Femur (tissue), 1 donor: ENCODE data around the gene SLC1A2.

Experiments
- DNase-seq: peaks from one replicate; pipeline ENCODE4 v3.0.0-alpha.2; 2017

Gene SLC1A2

GRCh38 chr11:35323076-35323868, 96.1 kb downstream of the SLC1A2 start:
- no peak for DNase-seq

GRCh38 chr11:35322318-35322979, 96.9 kb downstream of the SLC1A2 start:
- no peak for DNase-seq

GRCh38 chr11:35321532-35322317, 97.6 kb downstream of the SLC1A2 start:
- DNase-seq: no peak

- DNase-seq: no peak
Observed at GRCh38 chr11:35321111-35321510, 98.2 kb downstream of the SLC1A2 start.

GRCh38 chr11:35318977-35319925, 100.1 kb downstream of the SLC1A2 start:
- DNase-seq: no peak

DNA sequence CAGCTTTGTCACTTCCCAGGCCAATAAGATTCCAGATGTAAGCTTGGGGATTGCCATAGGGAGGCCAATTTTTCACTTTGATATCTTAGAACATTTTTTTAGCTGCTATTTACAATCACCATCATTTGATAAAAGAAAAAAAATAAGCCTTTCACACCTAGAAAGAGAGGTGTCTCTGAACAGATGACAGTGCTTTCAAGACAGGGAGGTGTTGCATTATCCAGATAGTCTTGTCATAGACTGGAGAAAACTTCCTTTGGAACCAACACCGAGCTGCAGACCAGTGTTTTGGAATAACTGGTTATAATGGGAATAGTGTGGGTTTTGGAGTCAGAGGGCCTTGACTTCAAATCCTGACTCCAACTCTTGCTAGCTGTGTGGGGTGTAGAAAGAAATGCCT, 101.0 kb downstream of the SLC1A2 start:
- no peak for DNase-seq

DNA sequence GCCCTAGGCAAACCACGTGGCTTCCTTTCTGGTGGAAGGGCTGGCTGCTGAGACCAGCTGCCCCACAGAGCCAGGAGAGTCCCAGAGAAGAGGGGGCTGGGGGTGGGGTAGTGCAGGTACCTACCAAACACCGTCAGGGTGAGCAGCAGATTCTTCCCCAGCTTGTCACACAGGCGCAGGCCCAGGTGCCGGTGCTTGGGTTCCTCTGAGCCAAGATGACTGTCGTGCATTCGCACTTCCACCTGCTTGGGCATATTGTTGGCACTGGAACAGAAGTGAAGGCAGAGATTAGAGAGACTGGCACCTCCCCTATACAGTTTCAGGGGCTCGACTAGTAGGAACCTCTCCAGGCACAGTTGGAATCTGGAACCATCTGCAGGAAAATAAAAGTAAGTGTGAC, 102.1 kb downstream of the SLC1A2 start:
- no peak for DNase-seq

- no peak for DNase-seq
Observed at GRCh38 chr11:35316161-35316560, 103.2 kb downstream of the SLC1A2 start.

DNA sequence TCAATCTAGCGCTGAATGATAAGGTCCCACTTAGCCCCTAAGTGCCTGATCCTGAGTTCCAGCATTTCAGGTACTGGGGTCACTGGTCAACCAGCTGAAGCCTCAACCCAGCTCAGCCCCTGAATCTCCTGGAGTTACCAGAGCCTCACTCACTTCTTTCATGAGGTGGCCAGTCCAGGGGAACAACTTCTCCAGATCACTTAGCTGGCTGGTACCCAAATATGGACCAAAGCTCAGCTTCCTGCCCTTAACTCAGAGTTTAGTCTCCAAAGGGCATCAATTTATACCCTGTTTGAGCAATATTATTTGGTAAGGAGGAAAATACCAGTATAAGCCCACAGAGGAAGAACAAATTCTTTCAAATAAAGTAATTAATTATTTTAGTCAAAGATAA, 105.6 kb downstream of the SLC1A2 start:
- no peak for DNase-seq

DNA sequence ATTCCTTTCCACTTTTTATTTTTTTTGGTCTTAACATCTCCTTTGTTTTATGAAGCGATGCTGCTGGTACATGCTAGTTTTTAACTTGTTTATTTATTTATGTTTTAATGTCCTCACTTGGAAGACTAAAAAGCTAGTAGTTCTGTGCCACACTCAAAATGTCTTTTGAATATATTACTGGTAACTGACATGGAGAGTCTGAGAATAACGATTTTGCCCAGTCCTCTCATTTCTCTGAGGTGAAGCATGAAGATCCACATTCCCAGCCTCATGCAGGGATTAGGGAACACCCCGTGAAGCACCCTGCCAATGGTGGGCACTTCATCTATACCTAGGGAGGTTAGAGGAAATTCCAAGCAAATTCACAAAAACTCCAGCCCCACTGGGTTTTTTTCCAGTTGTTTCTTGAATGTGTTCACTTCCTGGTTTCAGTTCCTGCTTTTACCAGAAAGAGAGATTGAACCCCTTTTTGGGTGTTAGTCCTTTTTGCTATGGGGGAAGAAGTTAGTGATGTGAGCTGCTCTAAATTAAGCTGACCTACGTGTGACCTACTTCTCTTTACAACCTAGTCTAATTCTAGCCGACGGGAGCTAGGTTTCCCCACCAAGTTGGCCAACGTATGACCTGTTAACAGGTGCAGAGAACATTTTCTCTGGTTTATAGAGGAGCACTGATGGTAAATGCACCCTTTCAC, 106.1 kb downstream of the SLC1A2 start:
- no peak for DNase-seq

GRCh38 chr11:35311331-35311730, 108.0 kb downstream of the SLC1A2 start:
- DNase-seq: no peak

DNA sequence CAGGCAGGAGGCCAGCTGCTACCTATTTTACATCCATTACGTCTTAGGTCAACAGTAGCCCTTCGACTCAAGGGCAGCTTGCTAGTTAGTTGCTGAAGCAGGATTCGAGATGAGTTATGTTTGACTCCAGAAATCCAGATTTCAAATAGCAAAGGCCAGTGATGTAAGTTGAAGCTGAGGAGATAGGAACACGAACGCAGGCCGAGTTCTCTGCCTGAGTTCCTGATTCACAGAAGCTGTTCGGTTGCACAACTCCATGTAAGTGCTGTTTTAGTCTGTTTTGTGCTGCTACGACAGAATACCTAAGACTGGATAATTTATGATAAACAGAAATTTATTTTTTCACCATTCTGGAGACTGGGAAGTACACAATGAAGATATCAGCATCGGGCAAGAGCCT, 111.2 kb downstream of the SLC1A2 start:
- DNase-seq: no peak

GRCh38 chr11:35307221-35307621, 112.1 kb downstream of the SLC1A2 start:
- no peak for DNase-seq

GRCh38 chr11:35305670-35306382, 113.5 kb downstream of the SLC1A2 start:
- DNase-seq: no peak

- no peak for DNase-seq
Observed at GRCh38 chr11:35304900-35305460, 114.4 kb downstream of the SLC1A2 start.

GRCh38 chr11:35304386-35304775, 115.0 kb downstream of the SLC1A2 start:
- no peak for DNase-seq

DNA sequence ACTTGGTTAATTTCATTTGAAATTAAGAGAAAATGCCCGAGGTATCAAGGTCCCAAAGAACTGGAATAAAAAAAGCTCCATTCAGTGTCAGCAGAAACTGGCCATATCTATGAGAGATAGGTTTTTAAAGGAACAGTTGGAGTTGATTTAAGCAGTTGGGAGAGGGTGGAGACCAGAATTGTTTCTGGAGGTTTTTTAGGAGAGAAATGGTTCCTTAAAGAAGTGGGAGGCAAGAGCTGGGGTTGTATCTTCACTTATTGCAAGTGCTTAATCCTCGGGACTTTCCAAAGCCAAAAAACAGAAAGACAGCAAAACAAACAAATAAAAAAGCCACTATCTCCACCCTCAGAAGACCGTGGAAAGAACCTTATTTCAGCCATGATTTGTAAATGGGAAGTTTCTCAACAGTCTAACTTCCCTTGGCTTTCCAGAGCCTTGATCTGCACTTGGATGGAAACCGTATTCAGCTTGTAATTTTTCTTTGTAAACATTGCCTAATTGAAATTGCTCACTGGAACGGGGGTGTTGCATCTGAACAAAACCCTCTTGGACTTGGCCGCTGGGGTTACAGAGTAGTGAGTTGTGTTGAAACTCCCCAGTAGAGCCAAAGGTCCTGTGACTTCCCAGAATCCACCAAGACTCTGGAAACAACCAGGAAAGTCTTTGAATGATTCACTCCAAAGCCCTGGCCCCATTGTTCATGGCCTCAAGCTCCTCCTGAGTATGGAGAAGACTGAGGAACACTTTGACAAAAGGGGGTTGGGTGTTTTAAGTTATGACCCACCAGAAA, 115.6 kb downstream of the SLC1A2 start:
- no peak for DNase-seq

GRCh38 chr11:35302398-35302797, 117.0 kb downstream of the SLC1A2 start:
- DNase-seq: no peak

DNA sequence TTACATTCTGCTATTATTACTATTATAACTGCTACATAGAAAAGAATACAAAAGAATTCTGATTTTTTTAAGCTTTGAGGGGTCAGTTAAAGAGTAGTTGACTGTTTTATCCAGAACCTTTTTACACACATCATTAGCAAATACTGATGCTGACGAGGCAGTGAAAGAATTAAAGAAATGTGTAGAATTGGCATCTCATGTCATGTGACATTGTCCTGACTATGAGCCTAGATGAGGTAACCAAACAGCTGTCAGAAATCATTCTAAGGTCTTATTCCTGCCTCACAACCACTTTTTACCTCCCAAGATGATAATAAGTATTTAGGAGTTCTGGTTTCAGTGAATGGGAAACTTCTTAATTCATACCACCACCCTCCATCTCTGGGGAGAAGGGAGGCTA, 121.0 kb downstream of the SLC1A2 start:
- no peak for DNase-seq

DNA sequence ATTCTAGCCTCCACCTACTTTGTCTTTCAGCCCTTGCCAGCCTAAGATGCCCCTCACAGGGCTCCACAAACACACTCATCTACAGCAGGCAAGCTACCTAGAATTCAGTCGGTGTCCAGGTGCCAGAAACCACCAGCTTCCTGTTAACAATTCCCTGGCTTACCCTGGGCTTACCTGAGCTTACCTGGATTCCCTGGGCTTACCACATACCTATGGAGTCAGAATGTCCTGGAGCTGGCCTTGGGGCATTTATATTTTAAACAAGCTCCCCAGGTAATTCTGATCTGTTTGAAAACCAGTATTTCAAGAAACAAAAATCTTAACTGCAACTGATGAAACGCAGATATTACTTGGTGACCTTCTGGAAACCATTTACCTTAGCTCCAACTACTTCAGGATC, 123.6 kb downstream of the SLC1A2 start:
- no peak for DNase-seq
